Neuron (in vitro differentiated cells): Measurements from ENCODE around the gene CFAP70.

Source experiments
- H2AFZ ChIP-seq: one replicate; pipeline ENCODE4 v1.6.1; 2013; ENCODE audit warnings: low read depth, mild to moderate bottlenecking, inconsistent platforms, low read length, moderate library complexity
- H3K27me3 ChIP-seq: one replicate; pipeline ENCODE4 v1.6.1; 2013; ENCODE audit warnings: low read length; ENCODE audit not compliant: insufficient read depth
- H3K36me3 ChIP-seq: one replicate; pipeline ENCODE4 v1.6.1; 2013; ENCODE audit warnings: low read length; ENCODE audit not compliant: insufficient read depth
- H3K4me1 ChIP-seq: one replicate; pipeline ENCODE4 v1.6.1; 2013; ENCODE audit warnings: low read length; ENCODE audit not compliant: insufficient read depth
- H3K4me3 ChIP-seq: 2 replicates; pipeline ENCODE4 v1.5.1; 2013; ENCODE audit warnings: mild to moderate bottlenecking, low read length, moderate library complexity
- H3K9me3 ChIP-seq: one replicate; pipeline ENCODE4 v1.6.1; 2013; ENCODE audit warnings: low read length

CFAP70 gene

GRCh38 chr10:73376679-73377078 lies 18.0 kb upstream of the CFAP70 start:
- Histone ChIP-seq H2AFZ (no peak overlapping the region), H3K36me3 (peaks cover 47% of the 10 kb centered on the region), H3K4me3 (no peak overlapping the region), H3K4me1 (no peaks in the 10 kb centered on the region), H3K27me3 (no peaks in the 10 kb centered on the region), H3K9me3 (no peaks in the 10 kb centered on the region)

GRCh38 chr10:73368238-73368637 lies 9.6 kb upstream of the CFAP70 start:
- Histone ChIP-seq H3K27me3 (no peaks in the 10 kb centered on the region), H3K36me3 (peaks cover 19% of the 10 kb centered on the region), H3K9me3 (peaks cover 2% of the 10 kb centered on the region), H3K4me1 (peaks cover 3% of the 10 kb centered on the region), H3K4me3 (no peak overlapping the region), H2AFZ (no peak overlapping the region)

- H3K27me3 ChIP-seq, result no peaks in the 10 kb centered on the region
- no peak overlapping the region for H3K4me3 ChIP-seq
- H2AFZ ChIP-seq, result no peak overlapping the region
- H3K9me3 ChIP-seq, result peaks cover 2% of the 10 kb centered on the region
- peaks cover 3% of the 10 kb centered on the region for H3K4me1 ChIP-seq
- H3K36me3 ChIP-seq, result peaks cover 19% of the 10 kb centered on the region
Measured at GRCh38 chr10:73366381-73367298, 8.0 kb upstream of the CFAP70 start.

GRCh38 chr10:73364964-73365363 lies 6.3 kb upstream of the CFAP70 start:
- Histone ChIP-seq H3K27me3 (no peaks in the 10 kb centered on the region), H3K4me1 (peaks cover 3% of the 10 kb centered on the region), H3K36me3 (peaks cover 19% of the 10 kb centered on the region), H3K4me3 (no peak overlapping the region), H3K9me3 (peaks cover 2% of the 10 kb centered on the region), H2AFZ (no peak overlapping the region)

GRCh38 chr10:73359492-73359891 lies 828 bp upstream of the CFAP70 start:
- Histone ChIP-seq H3K4me1 (peaks cover 8% of the 10 kb centered on the region), H3K36me3 (peaks cover 3% of the 10 kb centered on the region), H2AFZ (peak overlapping the region; percentile 87), H3K27me3 (no peaks in the 10 kb centered on the region), H3K4me3 (no peak overlapping the region), H3K9me3 (peaks cover 2% of the 10 kb centered on the region)

- Histone ChIP-seq H3K4me3 (peak overlapping the region; percentile 84), H3K27me3 (no peaks in the 10 kb centered on the region), H2AFZ (peak overlapping the region; percentile 87), H3K9me3 (no peaks in the 10 kb centered on the region), H3K4me1 (peaks cover 8% of the 10 kb centered on the region), H3K36me3 (no peaks in the 10 kb centered on the region)
Measured at GRCh38 chr10:73357821-73358220, 843 bp downstream of the CFAP70 start.

- no peak overlapping the region for H2AFZ ChIP-seq
- no peaks in the 10 kb centered on the region for H3K27me3 ChIP-seq
- H3K4me3 ChIP-seq, result no peak overlapping the region
- H3K36me3 ChIP-seq, result no peaks in the 10 kb centered on the region
- H3K9me3 ChIP-seq, result no peaks in the 10 kb centered on the region
- H3K4me1 ChIP-seq, result peaks cover 8% of the 10 kb centered on the region
Measured at GRCh38 chr10:73357166-73357565, 1.5 kb downstream of the CFAP70 start.

GRCh38 chr10:73344269-73344668 lies 14.4 kb downstream of the CFAP70 start:
- no peak overlapping the region for H3K4me3 ChIP-seq
- H3K4me1 ChIP-seq, result no peaks in the 10 kb centered on the region
- no peaks in the 10 kb centered on the region for H3K36me3 ChIP-seq

GRCh38 chr10:73340121-73340520 lies 18.5 kb downstream of the CFAP70 start:
- Histone ChIP-seq H2AFZ (no peak overlapping the region), H3K4me1 (no peaks in the 10 kb centered on the region), H3K27me3 (no peaks in the 10 kb centered on the region), H3K4me3 (no peak overlapping the region), H3K36me3 (no peaks in the 10 kb centered on the region), H3K9me3 (no peaks in the 10 kb centered on the region)

More at GRCh38 chr10:73344269-73344668, 14.4 kb downstream of the CFAP70 start:
- H3K9me3 ChIP-seq, result no peaks in the 10 kb centered on the region
- no peak overlapping the region for H2AFZ ChIP-seq
- no peaks in the 10 kb centered on the region for H3K27me3 ChIP-seq

GRCh38 chr10:73339436-73339835 lies 19.2 kb downstream of the CFAP70 start:
- Histone ChIP-seq H3K27me3 (no peaks in the 10 kb centered on the region), H3K9me3 (no peaks in the 10 kb centered on the region), H3K4me1 (no peaks in the 10 kb centered on the region), H3K36me3 (no peaks in the 10 kb centered on the region), H3K4me3 (no peak overlapping the region), H2AFZ (no peak overlapping the region)

GRCh38 chr10:73338801-73339368 lies 19.8 kb downstream of the CFAP70 start:
- H2AFZ ChIP-seq, result no peak overlapping the region
- no peak overlapping the region for H3K4me3 ChIP-seq
- no peaks in the 10 kb centered on the region for H3K9me3 ChIP-seq
- H3K27me3 ChIP-seq, result no peaks in the 10 kb centered on the region
- H3K4me1 ChIP-seq, result no peaks in the 10 kb centered on the region
- H3K36me3 ChIP-seq, result no peaks in the 10 kb centered on the region

- H3K9me3 ChIP-seq, result no peaks in the 10 kb centered on the region
- no peaks in the 10 kb centered on the region for H3K4me1 ChIP-seq
- no peaks in the 10 kb centered on the region for H3K36me3 ChIP-seq
- no peak overlapping the region for H3K4me3 ChIP-seq
- H3K27me3 ChIP-seq, result no peaks in the 10 kb centered on the region
- no peak overlapping the region for H2AFZ ChIP-seq
Measured at GRCh38 chr10:73333202-73333601, 25.5 kb downstream of the CFAP70 start.

GRCh38 chr10:73332379-73332778 lies 26.3 kb downstream of the CFAP70 start:
- no peaks in the 10 kb centered on the region for H3K36me3 ChIP-seq
- H3K4me3 ChIP-seq, result no peak overlapping the region
- no peaks in the 10 kb centered on the region for H3K27me3 ChIP-seq
- no peak overlapping the region for H2AFZ ChIP-seq
- H3K4me1 ChIP-seq, result no peaks in the 10 kb centered on the region
- no peaks in the 10 kb centered on the region for H3K9me3 ChIP-seq
